Thyroid gland (tissue), 4 donors: ENCODE measurements around the gene FARP2. TPM values are rescaled to one million over a fixed set of nuclear protein-coding genes. Genes with fewer than 3 reads are reported as not detected.

ENCODE experiments used
- DNase-seq, 2 donors: peaks; one replicate each; pipeline ENCODE4 v3.0.0-alpha.2; 2019
- H3K27ac ChIP-seq, 3 donors: fragments of 200-600 bp; sonication (generic); 1 replicate in 2 of 3; 2 replicates in 1 of 3; pipeline ENCODE4 v1.5.1; 2016 to 2019; ENCODE audit warnings: mild to moderate bottlenecking in 1 of 3, moderate library complexity in 1 of 3
- H3K27me3 ChIP-seq: fragments of 200-600 bp; sonication (generic); one replicate; pipeline ENCODE4 v1.5.1; 2019
- H3K36me3 ChIP-seq, 2 donors: fragments of 200-600 bp; sonication (generic); one replicate each; pipeline ENCODE4 v1.5.1; 2016 to 2019
- H3K4me1 ChIP-seq, 2 donors: fragments of 200-600 bp; sonication (generic); one replicate each; pipeline ENCODE4 v1.5.1; 2017 to 2019
- H3K4me3 ChIP-seq, 3 donors: fragments of 200-600 bp; sonication (generic); replicated peaks in 1 of 3; 1 replicate in 2 of 3; 2 replicates in 1 of 3; pipeline ENCODE4 v1.5.1; 2016; ENCODE audit warnings: mild to moderate bottlenecking in 1 of 3
- H3K9me3 ChIP-seq: fragments of 200-600 bp; sonication (generic); one replicate; pipeline ENCODE4 v1.5.1; 2017
- POLR2A ChIP-seq, 2 donors: fragments of 450-650 bp; IDR thresholded peaks; one replicate each; pipeline ENCODE4 v1.6.1; 2017; ENCODE audit warnings: antibody characterized with exemption in 2 of 2, mild to moderate bottlenecking in 2 of 2, moderate library complexity in 1 of 2
- WGBS, 2 donors: methylation state at CpG; one replicate each; pipeline ENCODE4 v1.1.5; 2017; 5-methylcytosine and 5-hydroxymethylcytosine counted together
- intact Hi-C: fragments of 100-400 bp; cut with DNase I; formaldehyde crosslinking; loops from one replicate; pipeline ENCODE4 v1.15.1; 2023
- total RNA-seq, 4 donors: library from RNA; depleted of rRNA; stranded (reverse); fragments of >200 nt; gene quantifications; one replicate each; pipeline ENCODE4 v1.2.3, GENCODE V29; 2016
- TF ChIP-seq, protein P1 (sequence below), 6 experiments: fragments of 200-600 bp in 3 of 6; fragments of 450-650 bp in 3 of 6; sonication (generic) in 3 of 6; IDR thresholded peaks; one replicate each; pipeline ENCODE4 v1.5.1; 2016 to 2019; ENCODE audit warnings: antibody characterized with exemption in 6 of 6, mild to moderate bottlenecking in 2 of 6, inconsistent platforms in 1 of 6, moderate library complexity in 1 of 6

The FARP2 gene
- total RNA-seq, 4 donors from 2014 or later: 16.9 to 24.1 (median 20.3) TPM

GRCh38 chr2:241325257-241325656 lies 30.8 kb upstream of the FARP2 start:
- WGBS, 2 donors: 93 to 97% methylated on average over 1 of the region's 1 CpG
- H3K27me3 ChIP-seq: no peaks in the 10 kb centered on the region
- peaks cover 16% of the 10 kb centered on the region in 2 donors for H3K4me1 ChIP-seq
- intact Hi-C loops: no loop called here
- no peak for TF ChIP-seq POLR2A (IDR thresholded peaks at IDR 0.05)
- no peak for DNase-seq
- H3K9me3 ChIP-seq: no peaks in the 10 kb centered on the region
- H3K27ac ChIP-seq: no peak overlapping the region
- peaks cover 16 to 17% of the 10 kb centered on the region in 2 donors for H3K36me3 ChIP-seq
- H3K4me3 ChIP-seq: no peak overlapping the region

DNA sequence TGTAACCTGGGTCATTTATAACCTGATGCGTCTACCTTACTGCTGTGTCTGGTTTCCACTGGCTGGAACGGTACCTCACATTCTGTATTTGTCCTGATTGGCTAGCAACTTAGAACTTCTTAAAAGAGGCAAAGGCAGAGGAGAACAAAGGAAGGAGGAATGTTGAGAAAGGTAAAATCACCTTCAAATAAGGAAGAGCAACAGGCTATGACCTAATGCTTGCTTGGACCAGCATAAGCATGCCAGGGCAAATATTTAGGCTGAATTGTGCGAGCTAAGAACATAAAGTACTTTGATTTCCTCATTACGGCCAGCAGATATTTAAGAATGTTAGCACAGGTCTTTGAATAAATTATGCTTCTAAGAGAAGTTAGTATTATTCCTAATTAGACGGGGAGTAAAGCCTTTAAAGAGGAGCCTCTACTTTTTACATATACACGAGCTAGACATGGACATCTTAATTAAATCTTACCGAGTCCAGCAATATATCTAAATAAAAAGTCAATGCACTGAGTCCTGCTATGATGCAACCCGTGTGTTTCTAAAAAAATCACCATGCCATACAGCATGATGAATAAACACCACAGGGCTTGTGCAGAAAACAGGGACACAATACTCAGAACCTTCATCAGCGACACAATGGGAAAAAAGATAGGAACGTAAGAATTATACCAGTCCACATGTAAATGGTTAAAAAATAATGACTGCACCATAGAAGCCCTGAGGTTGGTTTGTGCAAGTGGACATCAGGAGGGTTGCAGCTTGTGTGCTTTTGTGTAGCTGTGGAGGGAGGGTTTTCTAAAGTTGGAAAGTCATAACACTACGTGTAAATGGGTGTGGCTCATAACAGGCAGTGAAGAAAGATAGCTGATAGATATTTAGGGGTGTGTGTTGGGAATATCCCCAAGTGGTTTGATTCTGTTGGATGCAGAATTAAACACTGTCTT lies 26.1 kb upstream of the FARP2 start:
- DNase-seq: no peak
- H3K27ac ChIP-seq: no peak overlapping the region
- no peaks in the 10 kb centered on the region for H3K27me3 ChIP-seq
- peaks cover 18 to 23% of the 10 kb centered on the region in 2 donors for H3K36me3 ChIP-seq
- H3K4me3 ChIP-seq: no peak overlapping the region
- WGBS, 2 donors: 96% methylated on average over 11 of the region's 11 CpGs
- H3K4me1 ChIP-seq: no peaks in the 10 kb centered on the region
- intact Hi-C loops: no loop called here
- no peaks in the 10 kb centered on the region for H3K9me3 ChIP-seq
- no peak for TF ChIP-seq POLR2A (IDR thresholded peaks at IDR 0.05)
- TF ChIP-seq, protein P1, sequence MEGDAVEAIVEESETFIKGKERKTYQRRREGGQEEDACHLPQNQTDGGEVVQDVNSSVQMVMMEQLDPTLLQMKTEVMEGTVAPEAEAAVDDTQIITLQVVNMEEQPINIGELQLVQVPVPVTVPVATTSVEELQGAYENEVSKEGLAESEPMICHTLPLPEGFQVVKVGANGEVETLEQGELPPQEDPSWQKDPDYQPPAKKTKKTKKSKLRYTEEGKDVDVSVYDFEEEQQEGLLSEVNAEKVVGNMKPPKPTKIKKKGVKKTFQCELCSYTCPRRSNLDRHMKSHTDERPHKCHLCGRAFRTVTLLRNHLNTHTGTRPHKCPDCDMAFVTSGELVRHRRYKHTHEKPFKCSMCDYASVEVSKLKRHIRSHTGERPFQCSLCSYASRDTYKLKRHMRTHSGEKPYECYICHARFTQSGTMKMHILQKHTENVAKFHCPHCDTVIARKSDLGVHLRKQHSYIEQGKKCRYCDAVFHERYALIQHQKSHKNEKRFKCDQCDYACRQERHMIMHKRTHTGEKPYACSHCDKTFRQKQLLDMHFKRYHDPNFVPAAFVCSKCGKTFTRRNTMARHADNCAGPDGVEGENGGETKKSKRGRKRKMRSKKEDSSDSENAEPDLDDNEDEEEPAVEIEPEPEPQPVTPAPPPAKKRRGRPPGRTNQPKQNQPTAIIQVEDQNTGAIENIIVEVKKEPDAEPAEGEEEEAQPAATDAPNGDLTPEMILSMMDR (IDR thresholded peaks at IDR 0.05): no peak

- TF ChIP-seq, protein P1 (IDR thresholded peaks at IDR 0.05): no peak
- TF ChIP-seq POLR2A (IDR thresholded peaks at IDR 0.05): no peak
- H3K4me1 ChIP-seq: no peaks in the 10 kb centered on the region
- no peak overlapping the region for H3K27ac ChIP-seq
- no peaks in the 10 kb centered on the region for H3K9me3 ChIP-seq
- intact Hi-C loops: no loop called here
- H3K36me3 ChIP-seq: peaks cover 23 to 29% of the 10 kb centered on the region in 2 donors
- no peak for DNase-seq
- H3K27me3 ChIP-seq: no peaks in the 10 kb centered on the region
- H3K4me3 ChIP-seq: no peak overlapping the region
- WGBS, 2 donors: 92 to 93% methylated on average over 4 of the region's 4 CpGs
Measured at GRCh38 chr2:241330616-241330981, 25.5 kb upstream of the FARP2 start.

GRCh38 chr2:241334813-241335212 lies 21.3 kb upstream of the FARP2 start:
- TF ChIP-seq, protein P1 (IDR thresholded peaks at IDR 0.05): no peak
- no peak for TF ChIP-seq POLR2A (IDR thresholded peaks at IDR 0.05)
- intact Hi-C loops: no loop called here
- H3K4me3 ChIP-seq: no peak overlapping the region
- no peaks in the 10 kb centered on the region for H3K27me3 ChIP-seq
- no peaks in the 10 kb centered on the region for H3K4me1 ChIP-seq
- 73 to 77% methylated on average over 2 of the region's 2 CpGs for WGBS, 2 donors
- peaks cover 27 to 43% of the 10 kb centered on the region in 2 donors for H3K36me3 ChIP-seq
- no peak overlapping the region for H3K27ac ChIP-seq
- DNase-seq: no peak
- no peaks in the 10 kb centered on the region for H3K9me3 ChIP-seq

- DNase-seq: no peak
- no peaks in the 10 kb centered on the region for H3K27me3 ChIP-seq
- intact Hi-C loops: no loop called here
- H3K4me1 ChIP-seq: peaks cover 0 to 6% of the 10 kb centered on the region in 2 donors
- no peak overlapping the region for H3K4me3 ChIP-seq
- H3K9me3 ChIP-seq: no peaks in the 10 kb centered on the region
- H3K36me3 ChIP-seq: peaks cover 59% of the 10 kb centered on the region in 2 donors
- no peak overlapping the region for H3K27ac ChIP-seq
- 65 to 72% methylated on average over 8 of the region's 8 CpGs for WGBS, 2 donors
- TF ChIP-seq POLR2A (IDR thresholded peaks at IDR 0.05): no peak
- TF ChIP-seq, protein P1 (IDR thresholded peaks at IDR 0.05): no peak
Measured at GRCh38 chr2:241339839-241340630, 16.1 kb upstream of the FARP2 start.
